ENCODE measurements around the gene OTULINL. TPM values are rescaled to one million over a fixed set of nuclear protein-coding genes. Genes with fewer than 3 reads are reported as not detected.

The OTULINL gene
- total RNA-seq, 3 donors from 2014 or later (not counting 1 experiment from before 2014, with no cell fraction given), result 33.0 to 67.4 (median 51.8) TPM

- no peak overlapping the region for H3K4me3 Mint-ChIP-seq
- H3K36me3 Mint-ChIP-seq, result no peaks in the 10 kb centered on the region
- peaks cover 0 to 8% of the 10 kb centered on the region in 2 donors for H3K27me3 Mint-ChIP-seq (ENCODE audit: low read depth in 2 of 2)
- H3K4me1 ChIP-seq (ENCODE audit: control insufficient read depth, insufficient read depth, low read length), result peaks cover 3% of the 10 kb centered on the region
- no peaks in the 10 kb centered on the region for H3K9me3 Mint-ChIP-seq
- intact Hi-C loops (cut with micrococcal nuclease), result no loop called here
- H3K27ac ChIP-seq (ENCODE audit: low read length), result no peak overlapping the region
- 30% methylated on average over 3 of the region's 3 CpGs for WGBS (ENCODE audit: insufficient coverage)
- H3K27me3 ChIP-seq (ENCODE audit: control insufficient read depth, insufficient read depth, low read length), result no peaks in the 10 kb centered on the region
- peaks cover 0 to 10% of the 10 kb centered on the region in 2 donors for H3K4me1 Mint-ChIP-seq
- no peak overlapping the region for H3K4me3 ChIP-seq (ENCODE audit: low read length)
- no peak for ATAC-seq
- H3K27ac Mint-ChIP-seq, result no peak overlapping the region
- no peak for DNase-seq
- no peaks in the 10 kb centered on the region for H3K9me3 ChIP-seq (ENCODE audit: control insufficient read depth, insufficient read depth, low read length)
- no peaks in the 10 kb centered on the region for H3K36me3 ChIP-seq (ENCODE audit: control insufficient read depth, insufficient read depth, low read length)
- TF ChIP-seq, protein P1, sequence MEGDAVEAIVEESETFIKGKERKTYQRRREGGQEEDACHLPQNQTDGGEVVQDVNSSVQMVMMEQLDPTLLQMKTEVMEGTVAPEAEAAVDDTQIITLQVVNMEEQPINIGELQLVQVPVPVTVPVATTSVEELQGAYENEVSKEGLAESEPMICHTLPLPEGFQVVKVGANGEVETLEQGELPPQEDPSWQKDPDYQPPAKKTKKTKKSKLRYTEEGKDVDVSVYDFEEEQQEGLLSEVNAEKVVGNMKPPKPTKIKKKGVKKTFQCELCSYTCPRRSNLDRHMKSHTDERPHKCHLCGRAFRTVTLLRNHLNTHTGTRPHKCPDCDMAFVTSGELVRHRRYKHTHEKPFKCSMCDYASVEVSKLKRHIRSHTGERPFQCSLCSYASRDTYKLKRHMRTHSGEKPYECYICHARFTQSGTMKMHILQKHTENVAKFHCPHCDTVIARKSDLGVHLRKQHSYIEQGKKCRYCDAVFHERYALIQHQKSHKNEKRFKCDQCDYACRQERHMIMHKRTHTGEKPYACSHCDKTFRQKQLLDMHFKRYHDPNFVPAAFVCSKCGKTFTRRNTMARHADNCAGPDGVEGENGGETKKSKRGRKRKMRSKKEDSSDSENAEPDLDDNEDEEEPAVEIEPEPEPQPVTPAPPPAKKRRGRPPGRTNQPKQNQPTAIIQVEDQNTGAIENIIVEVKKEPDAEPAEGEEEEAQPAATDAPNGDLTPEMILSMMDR (IDR thresholded peaks at IDR 0.05), result no peak
Observed at GRCh38 chr5:14574096-14574495, 7.5 kb upstream of the OTULINL start.

- intact Hi-C loops (cut with micrococcal nuclease), result no loop called here
- Mint-ChIP-seq H3K36me3 (no peaks in the 10 kb centered on the region), H3K27ac (no peak overlapping the region), H3K4me1 (peaks cover 0 to 10% of the 10 kb centered on the region in 2 donors), H3K9me3 (no peaks in the 10 kb centered on the region), H3K27me3 (ENCODE audit: low read depth in 2 of 2) (peaks cover 0 to 8% of the 10 kb centered on the region in 2 donors), H3K4me3 (no peak overlapping the region)
- TF ChIP-seq, protein P1 (IDR thresholded peaks at IDR 0.05), result no peak
- Histone ChIP-seq H3K27ac (ENCODE audit: low read length) (no peak overlapping the region), H3K9me3 (ENCODE audit: control insufficient read depth, insufficient read depth, low read length) (no peaks in the 10 kb centered on the region), H3K4me3 (ENCODE audit: low read length) (no peak overlapping the region), H3K4me1 (ENCODE audit: control insufficient read depth, insufficient read depth, low read length) (peaks cover 3% of the 10 kb centered on the region), H3K36me3 (ENCODE audit: control insufficient read depth, insufficient read depth, low read length) (no peaks in the 10 kb centered on the region), H3K27me3 (ENCODE audit: control insufficient read depth, insufficient read depth, low read length) (no peaks in the 10 kb centered on the region)
- DNase-seq, result no peak
- 100% methylated on average over 2 of the region's 2 CpGs for WGBS (ENCODE audit: insufficient coverage)
- no peak for ATAC-seq
Observed at GRCh38 chr5:14574891-14575508, 6.6 kb upstream of the OTULINL start.

GRCh38 chr5:14576206-14576605 lies 5.4 kb upstream of the OTULINL start:
- Histone ChIP-seq H3K27me3 (ENCODE audit: control insufficient read depth, insufficient read depth, low read length) (no peaks in the 10 kb centered on the region), H3K36me3 (ENCODE audit: control insufficient read depth, insufficient read depth, low read length) (no peaks in the 10 kb centered on the region), H3K9me3 (ENCODE audit: control insufficient read depth, insufficient read depth, low read length) (no peaks in the 10 kb centered on the region), H3K4me3 (ENCODE audit: low read length) (no peak overlapping the region), H3K27ac (ENCODE audit: low read length) (no peak overlapping the region), H3K4me1 (ENCODE audit: control insufficient read depth, insufficient read depth, low read length) (peaks cover 7% of the 10 kb centered on the region)
- H3K27ac Mint-ChIP-seq, result no peak overlapping the region
- H3K9me3 Mint-ChIP-seq, result no peaks in the 10 kb centered on the region
- no peaks in the 10 kb centered on the region for H3K36me3 Mint-ChIP-seq
- TF ChIP-seq, protein P1 (IDR thresholded peaks at IDR 0.05), result no peak
- DNase-seq (no peak), ATAC-seq (no peak)
- H3K27me3 Mint-ChIP-seq (ENCODE audit: low read depth in 2 of 2), result peaks cover 0 to 16% of the 10 kb centered on the region in 2 donors
- peaks cover 9 to 16% of the 10 kb centered on the region in 2 donors for H3K4me1 Mint-ChIP-seq
- 95% methylated on average over 7 of the region's 7 CpGs for WGBS (ENCODE audit: insufficient coverage)
- H3K4me3 Mint-ChIP-seq, result no peak overlapping the region
- intact Hi-C loops (cut with micrococcal nuclease), result no loop called here

Measured in natural killer cell (primary cell).